Effector CD8-positive, alpha-beta T cell (primary cell): ENCODE data around the gene DUSP9.
"Not testable (repeated sequence)": the region's sequence is repeated elsewhere in the genome, so short reads cannot be mapped to it uniquely, and the experiment has no call there.

Experiments
- DNase-seq: peaks from one replicate; lab custom pipeline; 2025; lab: John Stamatoyannopoulos, UW
- total RNA-seq, 4 experiments: gene quantifications; one replicate each; lab custom pipeline; 2026; lab: John Stamatoyannopoulos, UW

DUSP9 gene
- total RNA-seq: 0 to 0.19 (median 0.04) reads per million in 4 experiments

DNA sequence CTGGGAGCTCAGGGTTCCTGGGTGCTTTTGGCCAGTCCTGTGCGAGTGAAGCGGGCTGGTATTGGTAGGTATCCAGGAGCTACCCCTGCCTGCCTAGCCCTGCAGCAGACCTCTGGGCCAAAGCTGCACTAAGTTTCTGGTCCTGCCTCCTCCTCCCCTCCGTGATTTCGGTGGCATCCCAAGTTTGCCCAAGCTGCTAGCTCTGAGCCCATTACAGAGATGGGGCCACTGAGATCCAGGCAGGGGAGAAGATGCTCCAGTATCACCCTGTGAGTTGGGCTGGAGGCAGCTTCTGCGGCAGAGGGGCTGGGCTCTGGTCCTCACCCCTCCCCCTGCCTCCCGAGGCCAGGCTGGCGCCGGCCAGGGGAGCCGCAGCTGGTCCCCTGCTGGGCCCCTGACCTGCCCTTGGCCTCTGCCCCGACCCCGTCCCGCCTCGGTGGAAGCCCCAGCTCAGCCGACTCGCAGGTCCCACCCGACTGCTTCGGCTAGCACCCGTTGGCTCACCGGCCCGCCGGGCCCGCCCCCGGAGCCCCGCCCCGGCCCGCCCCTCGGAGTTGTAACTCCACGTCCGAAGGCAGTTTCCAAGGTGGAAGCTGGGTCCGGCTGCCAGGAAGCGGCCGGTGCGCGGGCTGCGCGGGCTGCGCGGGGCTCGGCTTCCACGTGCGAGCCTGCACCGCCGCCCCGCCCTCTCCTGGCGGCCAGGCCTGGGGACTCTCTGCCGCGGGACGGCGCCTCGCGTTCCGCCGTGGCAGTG lies at the start of gene DUSP9:
Gene DUSP9 (plus strand): TSS at position 584 of the 754 bp plus-strand sequence. CDS start 751 bp downstream, outside the sequence.
- no peak for DNase-seq

DNA sequence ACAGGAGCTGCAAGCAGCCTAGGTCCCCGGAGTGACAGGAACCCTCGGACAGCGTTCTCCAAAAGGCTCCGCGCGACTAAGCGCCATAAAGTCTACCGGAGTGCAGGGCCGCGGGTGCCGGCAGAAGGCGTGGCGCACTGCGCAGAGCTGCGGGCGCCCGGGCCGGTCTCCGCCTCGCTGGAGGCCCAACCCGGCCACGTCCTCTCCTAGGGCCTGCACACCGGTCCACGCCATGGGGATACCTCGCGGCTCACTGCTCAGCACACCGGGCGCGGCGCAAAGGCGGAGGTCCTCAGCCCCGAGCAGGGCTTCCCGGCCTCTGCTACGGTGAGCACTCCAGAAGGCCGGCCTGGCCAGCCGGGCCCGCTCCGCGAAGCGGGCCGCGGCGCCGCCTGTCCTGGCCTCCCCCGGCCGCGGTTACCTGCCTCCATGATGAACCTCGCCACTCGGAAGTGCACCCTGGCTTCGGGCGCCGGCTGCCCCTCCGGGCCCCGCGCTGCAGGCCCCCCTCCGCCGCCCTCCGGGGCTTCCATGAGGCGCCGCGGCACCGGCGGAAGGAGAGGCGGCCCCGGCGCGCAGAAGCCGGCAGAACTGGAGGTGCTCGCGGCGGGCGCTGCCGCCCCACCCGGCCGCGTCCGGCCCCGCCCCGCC lies 48.3 kb upstream of the DUSP9 start, which contains the start of gene CCNQ:
Gene CCNQ (minus strand): TSS at position 599 of the 651 bp plus-strand sequence. CDS start 66 bp downstream, at position 533.
- DNase-seq: no peak

DNA sequence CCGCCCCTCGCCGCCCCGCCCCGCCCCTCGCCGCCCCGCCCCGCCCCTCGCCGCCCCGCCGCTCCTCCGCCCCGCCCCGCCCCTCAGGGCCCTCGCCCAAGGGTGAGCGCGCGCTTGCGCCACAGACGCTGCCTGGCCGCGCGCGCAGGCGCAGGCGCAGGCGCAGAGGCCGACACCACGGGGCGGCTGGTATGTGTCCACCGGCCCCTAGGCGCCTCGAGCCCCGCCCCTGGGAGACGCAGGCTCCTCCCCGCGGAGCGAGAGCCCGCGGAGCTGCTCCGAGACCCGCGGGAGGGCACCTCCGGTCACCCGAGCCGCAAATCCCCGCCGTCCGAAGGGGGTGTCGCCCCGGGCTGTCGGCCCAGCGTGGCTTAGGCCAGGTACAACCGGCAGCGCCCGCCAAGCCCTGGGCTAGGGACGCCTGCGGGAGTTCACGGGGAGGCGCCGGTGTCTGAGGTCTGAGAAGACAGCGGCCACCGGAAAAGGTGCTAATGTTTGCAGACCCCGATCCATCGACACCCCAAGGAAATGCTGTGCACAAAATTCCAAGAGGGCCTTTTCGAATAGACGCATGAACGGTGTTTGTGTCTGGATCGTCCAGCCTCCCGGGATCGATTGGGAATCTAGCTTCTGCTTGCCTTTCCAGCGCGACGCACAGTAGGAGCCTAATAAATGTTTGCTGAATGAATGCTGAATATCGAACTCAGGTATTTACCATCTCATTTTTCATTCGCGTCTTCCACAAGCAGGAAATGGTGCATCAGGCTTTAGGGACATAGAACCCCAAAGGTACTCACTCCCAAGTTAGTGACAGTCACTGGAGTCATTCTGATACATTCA lies 47.6 kb upstream of the DUSP9 start:
- DNase-seq: peak; percentile 80

DNA sequence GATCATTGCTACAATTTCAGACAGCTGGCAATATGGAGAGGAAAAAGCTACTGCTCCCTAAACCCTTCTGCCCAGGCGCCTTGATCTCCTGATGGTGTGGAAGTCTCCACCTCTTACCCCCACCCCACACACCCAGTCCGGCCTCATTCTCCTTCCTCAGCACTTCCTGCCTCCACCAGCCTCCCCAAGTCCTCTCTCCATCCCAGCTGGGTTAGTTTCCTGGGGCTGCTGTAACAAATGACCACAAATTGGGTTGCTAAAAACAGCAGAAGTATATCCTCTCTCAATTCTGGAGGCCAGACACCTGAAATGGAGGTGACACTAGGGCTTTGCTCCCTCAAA lies 47.0 kb upstream of the DUSP9 start:
- DNase-seq: no peak

- no peak for DNase-seq
These were observed 46.1 kb upstream of the DUSP9 start for GRCh38 chrX:153600921-153601320.

- no peak for DNase-seq
These were observed 45.4 kb upstream of the DUSP9 start for GRCh38 chrX:153601511-153602110.

DNA sequence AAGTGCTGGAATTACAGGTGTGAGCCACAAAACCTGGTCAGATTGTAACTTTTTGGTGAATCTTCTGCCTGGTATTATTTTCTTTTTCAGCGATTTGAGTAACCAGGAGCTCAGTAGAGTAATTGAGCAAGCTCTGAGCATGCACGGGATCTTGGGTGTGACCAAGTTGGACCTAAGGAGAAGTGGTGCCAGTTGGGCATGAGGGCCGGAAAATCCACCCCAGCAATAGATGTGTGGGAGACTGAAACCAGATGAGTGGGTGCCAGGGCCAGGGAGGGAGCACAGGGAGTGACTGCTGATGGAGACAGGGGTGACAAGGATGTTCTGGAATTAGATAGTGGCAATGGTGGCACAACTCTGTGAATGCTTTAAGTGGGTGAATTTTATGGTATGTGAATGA lies 44.4 kb upstream of the DUSP9 start:
- no peak for DNase-seq

- DNase-seq: no peak
These were observed 43.8 kb upstream of the DUSP9 start for GRCh38 chrX:153603131-153603656.

DNA sequence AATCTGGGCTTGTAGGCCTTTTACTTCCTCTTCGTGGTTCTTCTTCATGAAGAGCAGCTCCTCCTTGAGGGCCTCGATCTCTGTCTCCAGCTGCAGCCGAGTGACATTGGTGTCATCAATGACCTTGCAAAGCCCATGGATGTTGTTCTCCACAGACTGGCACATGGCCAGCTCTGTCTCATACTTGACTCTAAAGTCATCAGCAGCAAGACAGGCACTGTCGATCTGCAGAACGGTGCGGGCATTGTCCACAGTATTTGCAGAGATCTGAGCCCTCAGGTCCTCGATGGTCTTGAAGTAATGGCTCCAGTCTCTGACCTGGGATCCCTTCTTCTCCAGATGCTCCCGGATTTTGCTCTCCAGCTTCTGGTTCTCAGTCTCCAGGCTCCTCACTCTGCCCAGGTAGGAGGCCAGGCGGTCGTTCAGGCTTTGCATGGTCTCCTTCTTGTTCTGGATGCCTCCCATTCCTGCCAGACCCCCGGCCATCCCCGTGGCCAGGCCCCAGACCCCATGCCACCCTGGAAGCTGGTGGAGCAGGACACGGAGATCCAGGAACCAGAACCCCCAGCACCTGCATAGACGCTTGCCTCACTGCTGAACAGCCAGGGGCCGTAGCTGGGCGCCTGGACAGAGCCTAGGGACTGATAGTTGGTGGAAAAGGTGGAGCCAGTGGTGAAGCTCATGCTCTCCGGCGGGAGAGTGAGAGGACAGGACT lies 42.2 kb upstream of the DUSP9 start:
- not testable (repeated sequence) for DNase-seq

DNA sequence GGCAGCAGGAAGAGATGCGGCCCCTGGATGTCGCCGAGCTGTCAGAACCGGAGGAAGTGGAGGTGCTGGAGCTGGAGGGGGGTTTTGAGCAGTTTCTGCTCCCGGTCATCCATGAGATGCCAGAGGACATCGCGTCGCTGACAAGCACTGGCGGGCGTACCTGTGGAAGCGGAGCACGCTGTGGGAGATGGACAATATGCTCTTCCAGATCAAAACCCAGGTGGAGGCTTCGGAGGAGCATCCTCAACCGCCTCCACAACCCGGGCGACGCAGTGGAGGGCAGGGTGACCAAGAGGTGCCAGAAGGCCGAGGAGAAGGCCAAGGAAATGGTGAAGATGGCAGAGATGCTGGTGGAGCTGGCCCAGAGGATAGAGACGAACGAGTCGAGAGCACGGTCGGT lies 40.5 kb upstream of the DUSP9 start:
- no peak for DNase-seq

GRCh38 chrX:153608376-153608775 lies 38.6 kb upstream of the DUSP9 start:
- DNase-seq: no peak

DNA sequence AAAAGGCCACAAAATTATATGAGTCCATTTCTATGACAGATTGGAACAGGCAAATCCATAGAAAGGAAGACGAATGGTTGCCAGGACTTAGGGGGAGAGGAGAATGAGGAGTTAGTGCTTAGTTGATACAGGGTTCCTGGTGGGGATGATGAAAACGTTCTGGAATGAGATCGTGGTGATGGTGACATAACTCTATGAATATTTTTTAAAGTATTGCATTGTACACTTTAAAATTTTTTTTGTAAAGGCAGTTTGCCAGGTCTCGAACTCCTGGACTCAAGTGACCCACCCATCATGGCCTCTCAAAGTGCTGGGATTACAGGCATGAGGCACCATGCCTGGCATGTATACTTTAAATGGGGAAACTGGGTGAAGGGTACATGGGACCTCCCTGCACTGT lies 38.2 kb upstream of the DUSP9 start:
- no peak for DNase-seq

GRCh38 chrX:153609917-153610835 lies 36.8 kb upstream of the DUSP9 start:
- peak; percentile 65 for DNase-seq

DNA sequence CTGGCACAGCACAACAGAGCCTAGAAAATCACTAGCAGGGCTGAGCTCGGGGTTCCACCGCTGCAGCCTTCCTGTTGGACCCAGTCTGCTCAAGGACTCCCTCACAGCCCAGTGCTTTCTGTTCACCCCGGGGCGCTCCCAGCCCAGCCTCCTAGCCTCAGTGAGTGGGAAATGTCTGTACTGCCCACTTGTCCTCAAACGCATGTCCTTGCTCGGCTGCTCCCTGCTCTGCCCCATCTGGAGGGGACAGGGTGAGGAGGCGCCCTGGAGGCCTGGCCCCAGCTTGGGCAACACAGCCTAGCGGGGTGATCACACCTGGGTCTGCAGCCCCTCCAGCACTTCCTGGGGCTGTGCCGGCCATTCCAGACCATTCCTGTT lies 36.2 kb upstream of the DUSP9 start:
- no peak for DNase-seq

GRCh38 chrX:153611298-153612095 lies 35.5 kb upstream of the DUSP9 start:
- no peak for DNase-seq

DNA sequence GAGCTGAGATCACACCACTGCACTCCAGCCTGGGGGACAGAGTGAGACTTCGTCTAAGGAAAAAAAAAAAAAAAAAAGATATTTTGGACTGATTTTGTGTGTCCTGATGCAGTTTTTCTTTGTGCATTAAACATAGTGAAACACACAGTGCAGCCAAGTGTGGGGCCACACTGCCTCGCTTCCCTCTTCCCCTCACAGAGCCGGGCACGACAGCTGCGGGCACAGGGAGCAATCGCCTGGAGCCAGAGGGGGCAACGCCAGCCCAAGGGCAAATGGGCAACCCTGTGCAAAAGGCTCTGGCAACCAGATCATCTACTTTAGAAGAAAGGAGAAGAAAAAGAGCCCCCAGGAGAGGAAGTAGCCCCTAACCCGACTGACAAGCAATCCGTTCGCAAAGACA lies 34.6 kb upstream of the DUSP9 start:
- DNase-seq: no peak

DNA sequence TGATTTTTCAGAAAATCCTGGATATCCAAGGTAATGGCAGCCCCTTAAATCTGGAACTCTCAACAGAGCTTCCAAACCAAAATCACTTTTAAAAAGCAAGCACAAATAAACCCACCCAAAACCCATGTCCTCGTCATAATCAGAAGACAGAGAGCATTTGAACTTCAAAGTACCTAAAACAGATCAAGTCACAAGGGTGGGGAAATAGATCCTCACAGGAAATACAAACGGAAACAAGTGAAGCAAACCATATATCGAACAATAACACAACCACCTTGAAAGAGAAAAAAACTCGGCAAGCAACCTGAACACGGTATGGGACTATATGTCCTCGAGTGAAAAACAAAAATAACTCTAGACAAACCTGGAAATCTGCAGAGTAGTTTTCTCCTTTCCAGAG lies 32.2 kb upstream of the DUSP9 start:
- no peak for DNase-seq

- DNase-seq: no peak
These were observed 26.4 kb upstream of the DUSP9 start for GRCh38 chrX:153620576-153620975.

DNA sequence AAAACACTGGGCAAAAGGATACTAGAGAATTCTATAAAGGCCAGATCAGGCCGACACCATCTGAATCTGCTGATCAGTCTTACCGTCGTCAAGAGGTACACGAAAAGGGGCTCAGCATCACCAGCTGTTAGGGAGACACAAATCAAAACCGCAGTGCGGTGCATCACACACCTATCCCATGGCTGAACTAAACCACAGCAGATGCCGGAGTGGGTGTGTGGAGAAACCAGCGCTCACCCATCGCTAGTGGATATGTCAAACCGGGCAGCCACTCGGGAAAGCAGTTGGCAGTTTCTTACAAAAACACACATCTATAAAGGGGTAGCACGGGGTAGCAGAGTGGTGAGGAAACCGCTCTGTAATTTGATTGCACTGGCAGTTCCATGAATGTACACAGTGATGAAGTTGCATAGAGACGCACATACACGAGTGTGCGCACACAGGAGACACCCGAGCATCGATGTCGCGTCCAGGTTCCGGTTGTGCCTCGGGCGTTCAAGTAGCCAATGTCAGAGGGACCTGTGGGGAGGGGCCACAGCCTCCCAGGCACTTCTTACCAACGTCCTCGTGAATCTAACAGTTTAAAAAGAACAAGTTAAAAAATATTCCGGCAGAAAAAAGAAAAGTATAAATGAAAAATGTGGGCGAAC lies 24.9 kb upstream of the DUSP9 start:
- DNase-seq: no peak
